Endothelial cell of umbilical vein (primary cell): Measurements from ENCODE around the gene PYGO2. TPM values are rescaled to one million over a fixed set of nuclear protein-coding genes. Genes with fewer than 3 reads are reported as not detected.

ENCODE experiments used
- BruUV-seq: library from RNA; stranded (reverse); fragments of 400-500 nt; replicated peaks from 2 replicates; lab custom pipeline; 2021; lab: Mats Ljungman, UMichigan
- CTCF ChIA-PET: fragments of 300-600, 350-600 bp; sonication (Branson Sonifier 250); formaldehyde crosslinking; loops from one replicate; lab custom pipeline; 2021; ENCODE audit warnings: antibody characterized with exemption, inconsistent platforms; lab: Charles Lee
- POLR2A ChIA-PET: fragments of 300-600, 350-600 bp; sonication (Branson Sonifier 250); formaldehyde crosslinking; loops from one replicate; lab custom pipeline; 2021; ENCODE audit warnings: antibody characterized with exemption, inconsistent platforms; lab: Charles Lee
- DNase-seq: peaks from one replicate; pipeline ENCODE4 v3.0.0-alpha.2; 2011; ENCODE audit warnings: low read depth, low spot score
- FAIRE-seq: peaks from 2 replicates; lab custom pipeline; 2011; peaks lifted over from hg19 to GRCh38; lab: Jason Lieb, UNC
- H2AFZ ChIP-seq: 2 replicates; pipeline ENCODE4 v1.6.0; 2012; ENCODE audit warnings: low read depth, low read length, control low read depth, inconsistent platforms
- H3K27ac ChIP-seq: 2 replicates; pipeline ENCODE4 v1.5.1; 2011; ENCODE audit warnings: low read depth, mild to moderate bottlenecking, control low read depth, low read length, moderate library complexity; ENCODE audit not compliant: insufficient read depth
- H3K27me3 ChIP-seq, 2 experiments: 2 replicates each; pipeline versions ENCODE4 v1.6.0 to v1.6.1; 2011; ENCODE audit warnings: low read length in 2 of 2, mixed read lengths in 1 of 2; ENCODE audit not compliant: control insufficient read depth in 2 of 2, insufficient read depth in 2 of 2
- H3K36me3 ChIP-seq, 2 experiments: 2 replicates in 1 of 2; 3 replicates in 1 of 2; pipeline ENCODE4 v1.5.1; 2011; ENCODE audit warnings: low read length in 2 of 2, mild to moderate bottlenecking in 1 of 2, moderate library complexity in 1 of 2; ENCODE audit not compliant: control insufficient read depth in 2 of 2, insufficient read depth in 2 of 2; ENCODE audit errors: extremely low read depth in 1 of 2
- H3K4me1 ChIP-seq: 3 replicates; pipeline ENCODE4 v1.5.1; 2011; ENCODE audit warnings: mild to moderate bottlenecking, low read length; ENCODE audit not compliant: control insufficient read depth, insufficient read depth; ENCODE audit errors: extremely low read depth
- H3K4me2 ChIP-seq: 2 replicates; pipeline ENCODE4 v1.6.1; 2011; ENCODE audit warnings: low read length, control low read depth, mixed read lengths; ENCODE audit not compliant: insufficient read depth
- H3K4me3 ChIP-seq, 3 experiments: fragments of 200-600 bp in 1 of 3; sonication (generic), shearing (Covaris generic) in 1 of 3; replicated peaks in 1 of 3; 2 replicates each; pipeline ENCODE4 v1.5.1; 2011 to 2016; ENCODE audit warnings: control low read depth in 3 of 3, low read length in 3 of 3, mild to moderate bottlenecking in 2 of 3, inconsistent platforms in 1 of 3, low read depth in 1 of 3, moderate library complexity in 1 of 3; ENCODE audit not compliant: insufficient read depth in 1 of 3
- H3K79me2 ChIP-seq: 2 replicates; pipeline ENCODE4 v1.6.0; 2012; ENCODE audit warnings: low read length, inconsistent platforms; ENCODE audit not compliant: control insufficient read depth, insufficient read depth
- H3K9ac ChIP-seq: replicated peaks from 2 replicates; pipeline ENCODE3; 2011; ENCODE audit warnings: low read length, control low read depth; ENCODE audit not compliant: insufficient read depth; ENCODE audit errors: extremely low read depth
- H3K9me1 ChIP-seq: replicated peaks from 3 replicates; pipeline ENCODE4 v1.6.0; 2011; ENCODE audit warnings: mild to moderate bottlenecking, low read length; ENCODE audit not compliant: control insufficient read depth, insufficient read depth; ENCODE audit errors: extremely low read depth
- H3K9me3 ChIP-seq: replicated peaks from 2 replicates; pipeline ENCODE4 v1.5.1; 2012; ENCODE audit warnings: low read length, inconsistent platforms; ENCODE audit not compliant: control insufficient read depth, insufficient read depth
- H4K20me1 ChIP-seq: replicated peaks from 2 replicates; pipeline ENCODE3; 2011; ENCODE audit warnings: mild to moderate bottlenecking, low read length; ENCODE audit not compliant: control insufficient read depth, insufficient read depth; ENCODE audit errors: extremely low read depth
- CTCF ChIP-seq, 2 donors: IDR thresholded peaks; 1 replicate in 1 of 2; 2 replicates in 1 of 2; pipeline ENCODE4 v1.5.1; 2011; ENCODE audit warnings: low read length in 2 of 2, mild to moderate bottlenecking in 2 of 2, moderate library complexity in 2 of 2, control low read depth in 1 of 2, inconsistent platforms in 1 of 2, low read depth in 1 of 2; ENCODE audit not compliant: insufficient read depth in 1 of 2; ENCODE audit errors: extremely low read depth in 1 of 2
- EZH2 ChIP-seq: IDR thresholded peaks from 2 replicates; pipeline ENCODE4 v1.6.1; 2012; ENCODE audit warnings: borderline replicate concordance, low read depth, mild to moderate bottlenecking, moderate library complexity, low read length, inconsistent platforms; ENCODE audit not compliant: severe bottlenecking
- FOS ChIP-seq: IDR thresholded peaks from 2 replicates; pipeline ENCODE4 v1.6.1; 2011; ENCODE audit warnings: mild to moderate bottlenecking, low read length, moderate library complexity, borderline replicate concordance; ENCODE audit not compliant: insufficient read depth
- GATA2 ChIP-seq: IDR thresholded peaks from 2 replicates; pipeline ENCODE4 v1.7.0; 2011; ENCODE audit warnings: low read depth, mild to moderate bottlenecking, moderate library complexity, mixed read lengths, low read length; ENCODE audit not compliant: insufficient read length, insufficient read depth
- JUN ChIP-seq: IDR thresholded peaks from 2 replicates; pipeline ENCODE4 v1.6.1; 2011; ENCODE audit warnings: borderline replicate concordance, low read depth; ENCODE audit not compliant: insufficient read length, insufficient read depth
- MAX ChIP-seq: IDR thresholded peaks from 2 replicates; pipeline ENCODE4 v1.6.1; 2011; ENCODE audit not compliant: insufficient read depth, insufficient read length
- MYC ChIP-seq: IDR thresholded peaks from one replicate; pipeline ENCODE4 v1.6.1; 2011; ENCODE audit warnings: mild to moderate bottlenecking, low read depth, low read length
- POLR2A ChIP-seq: IDR thresholded peaks from 2 replicates; pipeline ENCODE4 v1.6.1; 2012; ENCODE audit warnings: low read depth, mild to moderate bottlenecking, control low read depth, low read length
- POLR2AphosphoS5 ChIP-seq: IDR thresholded peaks from 2 replicates; pipeline ENCODE4 v1.6.1; 2012; ENCODE audit warnings: low read depth, mild to moderate bottlenecking, control low read depth, low read length, moderate library complexity; ENCODE audit not compliant: insufficient read depth
- dilution Hi-C: fragments of 300-500 bp; cut with MboI; formaldehyde crosslinking; loops from one replicate; pipeline ENCODE4 v1.15.0; 2019; ENCODE audit warnings: low sequenced_read_pairs; ENCODE audit not compliant: extremely low pct_ligation_motif_present
- intact Hi-C: fragments of 100-400 bp; cut with micrococcal nuclease; formaldehyde crosslinking; loops from one replicate; pipeline ENCODE4 v1.10.0; 2022
- polyA plus RNA-seq, 4 experiments: library from polyadenylated mRNA; depleted of rRNA in 3 of 4; stranded (reverse) in 3 of 4; unstranded in 1 of 4; fragments of >200 nt; gene quantifications; 2 replicates each; pipeline versions ENCODE4 v1.2.1 to v1.2.3, GENCODE V29; 2011 to 2012; ENCODE audit warnings: missing spikeins in 1 of 4
- total RNA-seq: library from RNA; stranded (reverse); gene quantifications from 2 replicates; pipeline ENCODE4 v1.2.3, GENCODE V29; 2021

The PYGO2 gene
- total and polyA plus RNA-seq, 2 donors (not counting 3 experiments of a cell fraction or from before 2014, with no cell fraction given), result 19.3 to 21.5 TPM

GRCh38 chr1:155009742-155010141, 48.2 kb upstream of the PYGO2 start:
- Histone ChIP-seq H3K4me2 (no peak overlapping the region), H3K9me1 (no peaks in the 10 kb centered on the region), H3K9me3 (no peaks in the 10 kb centered on the region), H3K79me2 (peaks cover 9% of the 10 kb centered on the region), H4K20me1 (no peaks in the 10 kb centered on the region), H2AFZ (no peak overlapping the region), H3K27ac (no peak overlapping the region), H3K36me3 (peaks cover 0 to 2% of the 10 kb centered on the region in 2 experiments), H3K9ac (no peak overlapping the region), H3K27me3 (no peaks in the 10 kb centered on the region), H3K4me1 (peaks cover 5% of the 10 kb centered on the region), H3K4me3 (no peak overlapping the region)
- dilution Hi-C loops, result no loop called here
- ChIA-PET POLR2A (no interaction called here), CTCF (interaction anchor here (4.3 kb wide), 1 partner anchor 8 kb away, joined by 40 read pairs; no protein-coding TSS in a partner anchor)
- BruUV-seq, result no TSS peak
- intact Hi-C loops, result no loop called here
- DNase-seq (no peak), FAIRE-seq (no peak)
- no peak for TF ChIP-seq GATA2
- TF ChIP-seq EZH2, result no peak
- TF ChIP-seq POLR2A, result no peak
- no peak for TF ChIP-seq MAX
- TF ChIP-seq FOS, result no peak
- TF ChIP-seq CTCF (IDR thresholded peaks at IDR 0.05; ENCODE audit: extremely low read depth in 1 of 2, insufficient read depth in 1 of 2, low read depth in 1 of 2, low read length in 2 of 2), result no peak
- TF ChIP-seq POLR2AphosphoS5, result no peak
- TF ChIP-seq JUN, result no peak
- TF ChIP-seq MYC, result no peak
